HEK293T (cell line): ENCODE measurements around the gene ANKRD11.

ENCODE experiments used
- ARNT ChIP-seq: fragments of 450-650 bp; IDR thresholded peaks from 2 replicates; pipeline ENCODE4 v1.6.1; 2017; ENCODE audit warnings: mild to moderate bottlenecking
- CTBP1 ChIP-seq: fragments of 450-650 bp; IDR thresholded peaks from 2 replicates; pipeline ENCODE4 v1.6.1; 2016; ENCODE audit warnings: borderline replicate concordance
- LEF1 ChIP-seq: fragments of 450-650 bp; IDR thresholded peaks from 2 replicates; pipeline ENCODE4 v1.6.1; 2017; ENCODE audit warnings: mild to moderate bottlenecking, borderline replicate concordance

DNA sequence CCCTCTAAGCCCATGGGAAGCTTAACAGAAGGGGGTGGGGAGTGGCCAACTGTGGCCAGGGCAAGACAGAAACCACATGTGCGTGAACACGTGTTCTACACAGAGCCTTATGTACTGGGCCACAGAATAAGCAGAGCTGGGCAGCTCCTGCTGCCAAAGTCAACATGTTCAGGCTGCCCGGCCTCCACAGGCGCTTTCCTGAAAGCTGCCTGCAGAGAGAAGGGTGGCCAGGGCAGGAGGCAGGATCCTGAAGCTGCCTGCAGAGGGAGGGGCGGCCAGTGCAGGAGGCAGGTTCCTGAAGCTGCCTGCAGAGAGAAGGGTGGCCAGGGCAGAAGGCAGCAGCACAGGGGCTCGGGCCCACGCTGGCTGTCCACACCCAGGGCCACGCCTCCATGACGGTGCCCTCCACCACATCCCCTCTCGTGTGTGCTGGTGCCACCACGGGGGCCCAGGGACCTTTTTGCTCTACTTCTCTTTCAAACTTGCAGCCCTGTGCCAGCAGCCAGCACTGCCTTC lies 79.5 kb downstream of the ANKRD11 start:
- TF ChIP-seq CTBP1 = no peak
- no peak for TF ChIP-seq ARNT
- TF ChIP-seq LEF1 = no peak
